Vagina (tissue), 2 donors: ENCODE results near the gene PBRM1.

Source experiments
- CTCF ChIP-seq, 3 experiments: fragments of 450-650 bp in 2 of 3; fragments of 200-600 bp in 1 of 3; sonication (generic) in 1 of 3; IDR thresholded peaks; one replicate each; pipeline ENCODE4 v1.5.1; 2017 to 2019; ENCODE audit warnings: antibody characterized with exemption in 3 of 3, mild to moderate bottlenecking in 2 of 3, moderate library complexity in 2 of 3
- POLR2A ChIP-seq, 2 donors: fragments of 450-650 bp; IDR thresholded peaks; one replicate each; pipeline ENCODE4 v1.6.1; 2017; ENCODE audit warnings: antibody characterized with exemption in 2 of 2, mild to moderate bottlenecking in 2 of 2, moderate library complexity in 2 of 2
- POLR2AphosphoS5 ChIP-seq, 2 donors: sonication (generic); formaldehyde crosslinking; IDR thresholded peaks; one replicate each; pipeline ENCODE4 v1.9.0; 2017; ENCODE audit warnings: antibody characterized with exemption in 2 of 2, mild to moderate bottlenecking in 2 of 2, low read depth in 1 of 2; ENCODE audit not compliant: insufficient read depth in 1 of 2

GRCh38 chr3:52547143-52547542 is 138.6 kb downstream of the PBRM1 start:
- TF ChIP-seq POLR2AphosphoS5 (IDR thresholded peaks at IDR 0.05; ENCODE audit: insufficient read depth in 1 of 2, low read depth in 1 of 2) (no peak), CTCF (IDR thresholded peaks at IDR 0.05) (no peak), POLR2A (IDR thresholded peaks at IDR 0.05) (no peak)
